Natural killer cell (primary cell): ENCODE measurements around the gene NWD2. TPM values are rescaled to one million over a fixed set of nuclear protein-coding genes. Genes with fewer than 3 reads are reported as not detected.

ENCODE experiments used
- ATAC-seq, 3 donors: fragments of 150-1000 bp in 2 of 3; fragments of 200-7000 bp in 1 of 3; cut with Tn5 transposase; 1 replicate in 1 of 3; 2 replicates in 2 of 3; pipeline ENCODE4 v1.10.0; 2021; ENCODE audit warnings: mild to moderate bottlenecking in 2 of 3, moderate library complexity in 2 of 3
- DNase-seq, 2 donors: peaks; one replicate each; pipeline versions ENCODE4 v3.0.0 to v3.0.0-alpha.2; 2013 to 2021; ENCODE audit warnings: mixed read lengths in 1 of 2
- H3K27ac ChIP-seq: one replicate; pipeline ENCODE4 v1.5.1; 2013; ENCODE audit warnings: mild to moderate bottlenecking, low read length
- H3K27me3 ChIP-seq: one replicate; pipeline ENCODE4 v1.6.1; 2013; ENCODE audit warnings: low read length; ENCODE audit not compliant: control insufficient read depth, insufficient read depth
- H3K36me3 ChIP-seq: one replicate; pipeline ENCODE4 v1.6.1; 2013; ENCODE audit warnings: low read length; ENCODE audit not compliant: control insufficient read depth, insufficient read depth
- H3K4me1 ChIP-seq: one replicate; pipeline ENCODE4 v1.6.1; 2013; ENCODE audit warnings: low read length; ENCODE audit not compliant: control insufficient read depth, insufficient read depth
- H3K4me3 ChIP-seq: one replicate; pipeline ENCODE4 v1.5.1; 2013; ENCODE audit warnings: low read length
- H3K9me3 ChIP-seq: one replicate; pipeline ENCODE4 v1.6.1; 2013; ENCODE audit warnings: low read length; ENCODE audit not compliant: control insufficient read depth, insufficient read depth
- H3K27ac Mint-ChIP-seq, 2 donors: one replicate each; pipeline ENCODE4 v1.8.0; 2022; ENCODE audit warnings: mild to moderate bottlenecking in 2 of 2, mixed read lengths in 2 of 2, moderate library complexity in 1 of 2
- H3K27me3 Mint-ChIP-seq, 2 donors: one replicate each; pipeline ENCODE4 v1.8.0; 2022; ENCODE audit warnings: low read depth in 2 of 2, mixed read lengths in 2 of 2
- H3K36me3 Mint-ChIP-seq: one replicate; pipeline ENCODE4 v1.8.0; 2022; ENCODE audit warnings: mixed read lengths
- H3K4me1 Mint-ChIP-seq, 2 donors: one replicate each; pipeline ENCODE4 v1.8.0; 2022; ENCODE audit warnings: mixed read lengths in 2 of 2
- H3K4me3 Mint-ChIP-seq: one replicate; pipeline ENCODE4 v1.8.0; 2022; ENCODE audit warnings: mild to moderate bottlenecking, moderate library complexity, mixed read lengths
- H3K9me3 Mint-ChIP-seq, 2 donors: one replicate each; pipeline ENCODE4 v1.8.0; 2022; ENCODE audit warnings: mixed read lengths in 2 of 2
- WGBS: methylation state at CpG from one replicate; pipeline ENCODE4 v1.1.7; 2013; ENCODE audit warnings: missing lambda C conversion rate; ENCODE audit not compliant: insufficient coverage; 5-methylcytosine and 5-hydroxymethylcytosine counted together
- intact Hi-C: fragments of 100-400 bp; cut with micrococcal nuclease; formaldehyde crosslinking; loops from one replicate; pipeline ENCODE4 v1.14.2; 2022
- total RNA-seq, 4 donors: library from RNA; stranded (reverse); fragments of 120-200 nt in 1 of 4; gene quantifications; one replicate each; pipeline versions ENCODE4 v1.2.3 to v1.2.4, GENCODE V29; 2013 to 2022
- TF ChIP-seq, protein P1 (sequence below): fragments of 200-600 bp; IDR thresholded peaks from one replicate; pipeline ENCODE4 v1.8.0; 2022; ENCODE audit warnings: antibody characterized with exemption

Gene NWD2
- total RNA-seq, 3 donors from 2014 or later (not counting 1 experiment from before 2014, with no cell fraction given): not detected

- no peaks in the 10 kb centered on the region for H3K9me3 Mint-ChIP-seq
- no peak for DNase-seq
- Histone ChIP-seq H3K4me3 (no peak overlapping the region), H3K27ac (no peak overlapping the region), H3K27me3 (peaks cover 26% of the 10 kb centered on the region), H3K4me1 (peaks cover 10% of the 10 kb centered on the region), H3K9me3 (no peaks in the 10 kb centered on the region), H3K36me3 (no peaks in the 10 kb centered on the region)
- no peaks in the 10 kb centered on the region for H3K36me3 Mint-ChIP-seq
- WGBS: 8% methylated on average over 27 of the region's 32 CpGs
- intact Hi-C loops: no loop called here
- H3K4me3 Mint-ChIP-seq: peak overlapping the region; percentile 52
- TF ChIP-seq, protein P1, sequence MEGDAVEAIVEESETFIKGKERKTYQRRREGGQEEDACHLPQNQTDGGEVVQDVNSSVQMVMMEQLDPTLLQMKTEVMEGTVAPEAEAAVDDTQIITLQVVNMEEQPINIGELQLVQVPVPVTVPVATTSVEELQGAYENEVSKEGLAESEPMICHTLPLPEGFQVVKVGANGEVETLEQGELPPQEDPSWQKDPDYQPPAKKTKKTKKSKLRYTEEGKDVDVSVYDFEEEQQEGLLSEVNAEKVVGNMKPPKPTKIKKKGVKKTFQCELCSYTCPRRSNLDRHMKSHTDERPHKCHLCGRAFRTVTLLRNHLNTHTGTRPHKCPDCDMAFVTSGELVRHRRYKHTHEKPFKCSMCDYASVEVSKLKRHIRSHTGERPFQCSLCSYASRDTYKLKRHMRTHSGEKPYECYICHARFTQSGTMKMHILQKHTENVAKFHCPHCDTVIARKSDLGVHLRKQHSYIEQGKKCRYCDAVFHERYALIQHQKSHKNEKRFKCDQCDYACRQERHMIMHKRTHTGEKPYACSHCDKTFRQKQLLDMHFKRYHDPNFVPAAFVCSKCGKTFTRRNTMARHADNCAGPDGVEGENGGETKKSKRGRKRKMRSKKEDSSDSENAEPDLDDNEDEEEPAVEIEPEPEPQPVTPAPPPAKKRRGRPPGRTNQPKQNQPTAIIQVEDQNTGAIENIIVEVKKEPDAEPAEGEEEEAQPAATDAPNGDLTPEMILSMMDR: no peak
- ATAC-seq: no peak
- peaks cover 43 to 76% of the 10 kb centered on the region in 2 donors for H3K27me3 Mint-ChIP-seq
- peaks cover 0 to 6% of the 10 kb centered on the region in 2 donors for H3K4me1 Mint-ChIP-seq
- H3K27ac Mint-ChIP-seq: no peak overlapping the region
These were observed 209.7 kb downstream of the NWD2 start for GRCh38 chr4:37453999-37454800.

- Histone ChIP-seq H3K36me3 (no peaks in the 10 kb centered on the region), H3K27me3 (peaks cover 26% of the 10 kb centered on the region), H3K27ac (no peak overlapping the region), H3K4me3 (no peak overlapping the region), H3K4me1 (peaks cover 10% of the 10 kb centered on the region), H3K9me3 (no peaks in the 10 kb centered on the region)
- H3K36me3 Mint-ChIP-seq: no peaks in the 10 kb centered on the region
- no peak overlapping the region for H3K27ac Mint-ChIP-seq
- H3K4me1 Mint-ChIP-seq: peaks cover 0 to 6% of the 10 kb centered on the region in 2 donors
- H3K4me3 Mint-ChIP-seq: no peak overlapping the region
- no peaks in the 10 kb centered on the region for H3K9me3 Mint-ChIP-seq
- TF ChIP-seq, protein P1: no peak
- WGBS: 93% methylated on average over 11 of the region's 11 CpGs
- no peak for DNase-seq
- peaks cover 43 to 69% of the 10 kb centered on the region in 2 donors for H3K27me3 Mint-ChIP-seq
- intact Hi-C loops: no loop called here
- ATAC-seq: no peak
These were observed 211.0 kb downstream of the NWD2 start for GRCh38 chr4:37455301-37456131.

GRCh38 chr4:37461801-37462200 is 217.3 kb downstream of the NWD2 start:
- Histone ChIP-seq H3K4me3 (no peak overlapping the region), H3K9me3 (no peaks in the 10 kb centered on the region), H3K36me3 (no peaks in the 10 kb centered on the region), H3K27me3 (peaks cover 4% of the 10 kb centered on the region), H3K4me1 (no peaks in the 10 kb centered on the region), H3K27ac (no peak overlapping the region)
- H3K27me3 Mint-ChIP-seq: peaks cover 19 to 36% of the 10 kb centered on the region in 2 donors
- H3K4me3 Mint-ChIP-seq: no peak overlapping the region
- H3K9me3 Mint-ChIP-seq: peaks cover 0 to 2% of the 10 kb centered on the region in 2 donors
- no peak for DNase-seq
- no peaks in the 10 kb centered on the region for H3K4me1 Mint-ChIP-seq
- TF ChIP-seq, protein P1: no peak
- intact Hi-C loops: no loop called here
- 77% methylated on average over 1 of the region's 1 CpG for WGBS
- ATAC-seq: no peak
- no peak overlapping the region for H3K27ac Mint-ChIP-seq
- H3K36me3 Mint-ChIP-seq: no peaks in the 10 kb centered on the region
